ENCODE data around the gene TPRX1.
"Not testable (repeated sequence)": the region's sequence is repeated elsewhere in the genome, so short reads cannot be mapped to it uniquely, and the experiment has no call there.

TPRX1 gene

GRCh38 chr19:47766670-47767069, 37.7 kb downstream of the TPRX1 start:
- DNase-seq (ENCODE audit: low spot score): no peak

GRCh38 chr19:47766359-47766620, 38.1 kb downstream of the TPRX1 start:
- no peak for DNase-seq (ENCODE audit: low spot score)

GRCh38 chr19:47765523-47766358, 38.6 kb downstream of the TPRX1 start:
- no peak for DNase-seq (ENCODE audit: low spot score)

GRCh38 chr19:47764705-47765104, 39.6 kb downstream of the TPRX1 start:
- not testable (repeated sequence) for DNase-seq (ENCODE audit: low spot score)

- no peak for DNase-seq (ENCODE audit: low spot score)
Observed at GRCh38 chr19:47762615-47763308, 41.6 kb downstream of the TPRX1 start.

GRCh38 chr19:47762151-47762550, 42.2 kb downstream of the TPRX1 start:
- DNase-seq (ENCODE audit: low spot score): no peak

GRCh38 chr19:47761566-47761965, 42.8 kb downstream of the TPRX1 start:
- DNase-seq (ENCODE audit: low spot score): no peak

- DNase-seq (ENCODE audit: low spot score): no peak
Observed at GRCh38 chr19:47760632-47760999, 43.7 kb downstream of the TPRX1 start.

GRCh38 chr19:47758443-47758804, 45.9 kb downstream of the TPRX1 start:
- no peak for DNase-seq (ENCODE audit: low spot score)

- no peak for DNase-seq (ENCODE audit: low spot score)
Observed at GRCh38 chr19:47757617-47758442, 46.5 kb downstream of the TPRX1 start.

GRCh38 chr19:47756953-47757608, 47.3 kb downstream of the TPRX1 start:
- no peak for DNase-seq (ENCODE audit: low spot score)

- no peak for DNase-seq (ENCODE audit: low spot score)
Observed at GRCh38 chr19:47756627-47756929, 47.8 kb downstream of the TPRX1 start.

GRCh38 chr19:47755762-47756626, 48.4 kb downstream of the TPRX1 start:
- no peak for DNase-seq (ENCODE audit: low spot score)

GRCh38 chr19:47755065-47755761, 49.1 kb downstream of the TPRX1 start:
- DNase-seq (ENCODE audit: low spot score): no peak

- no peak for DNase-seq (ENCODE audit: low spot score)
Observed at GRCh38 chr19:47754206-47755064, 49.9 kb downstream of the TPRX1 start.

- no peak for DNase-seq (ENCODE audit: low spot score)
Observed at GRCh38 chr19:47752440-47753211, 51.7 kb downstream of the TPRX1 start.

Measured in pons (tissue), 1 donor.